GM19193 (cell line): ENCODE data around the gene SLC25A51.

Experiments used
- POLR2A ChIP-seq: IDR thresholded peaks from 4 replicates; pipeline ENCODE4 v1.6.1; 2011; ENCODE audit not compliant: insufficient read depth, insufficient read length; ENCODE audit errors: extremely low read depth

SLC25A51 gene

GRCh38 chr9:37927132-37927531 is 23.2 kb upstream of the SLC25A51 start:
- no peak for TF ChIP-seq POLR2A

- no peak for TF ChIP-seq POLR2A
These were observed 22.8 kb upstream of the SLC25A51 start for GRCh38 chr9:37926737-37927118.

GRCh38 chr9:37925786-37926736 is 22.1 kb upstream of the SLC25A51 start:
- no peak for TF ChIP-seq POLR2A

GRCh38 chr9:37925006-37925405 is 21.1 kb upstream of the SLC25A51 start:
- TF ChIP-seq POLR2A: no peak

GRCh38 chr9:37924538-37924937 is 20.6 kb upstream of the SLC25A51 start:
- no peak for TF ChIP-seq POLR2A

GRCh38 chr9:37923796-37924427 is 20.0 kb upstream of the SLC25A51 start:
- no peak for TF ChIP-seq POLR2A

GRCh38 chr9:37923118-37923795 is 19.3 kb upstream of the SLC25A51 start:
- TF ChIP-seq POLR2A: no peak

- TF ChIP-seq POLR2A: no peak
These were observed 18.6 kb upstream of the SLC25A51 start for GRCh38 chr9:37922363-37923117.

- TF ChIP-seq POLR2A: no peak
These were observed 17.8 kb upstream of the SLC25A51 start for GRCh38 chr9:37921546-37922300.

- TF ChIP-seq POLR2A: no peak
These were observed 17.2 kb upstream of the SLC25A51 start for GRCh38 chr9:37921168-37921510.

GRCh38 chr9:37920471-37921167 is 16.7 kb upstream of the SLC25A51 start:
- TF ChIP-seq POLR2A: no peak

- no peak for TF ChIP-seq POLR2A
These were observed 16.0 kb upstream of the SLC25A51 start for GRCh38 chr9:37919956-37920335.

GRCh38 chr9:37919246-37919955 is 15.5 kb upstream of the SLC25A51 start:
- TF ChIP-seq POLR2A: no peak
